HG02623 (cell line): Measurements from ENCODE around the gene IFNG.
"Not testable (repeated sequence)": the region's sequence is repeated elsewhere in the genome, so short reads cannot be mapped to it uniquely, and the experiment has no call there.

Source experiments
- ATAC-seq: cut with Tn5 transposase; IDR thresholded peaks from one replicate; pipeline ENCODE4 v1.9.1; 2021; ENCODE audit warnings: moderate library complexity; ENCODE audit not compliant: unreplicated experiment

IFNG gene

DNA sequence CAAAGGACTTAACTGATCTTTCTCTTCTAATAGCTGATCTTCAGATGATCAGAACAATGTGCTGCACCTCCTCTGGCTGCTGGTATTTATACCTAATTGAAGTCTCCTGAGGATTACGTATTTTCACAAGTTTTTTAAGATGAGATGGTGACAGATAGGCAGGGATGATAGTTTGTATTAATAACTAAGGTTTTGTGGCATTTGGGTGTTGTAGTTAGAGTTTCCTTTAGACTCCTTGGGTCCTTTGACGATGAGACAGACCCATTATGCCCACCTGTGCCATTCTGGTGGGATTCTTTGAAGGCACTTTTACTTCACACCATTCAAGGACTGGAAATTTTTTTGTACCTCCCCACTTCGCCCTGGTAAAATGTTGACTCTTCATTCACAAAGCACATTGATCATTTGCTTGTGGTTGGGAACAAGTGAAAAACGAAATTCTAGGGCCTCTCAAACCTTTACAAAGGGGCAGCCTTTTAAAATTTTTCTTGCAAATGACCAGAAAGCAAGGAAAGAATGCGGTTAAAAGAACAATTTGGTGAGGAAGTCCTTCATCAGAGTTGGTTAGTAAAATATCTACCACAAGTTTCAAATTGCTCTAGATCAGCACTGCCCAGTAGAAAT is at the start of gene IFNG:
TSS of gene IFNG (minus strand) at position 60 of the 624 bp plus-strand sequence. CDS start 125 bp downstream, outside the sequence.
- peak; percentile 51 for ATAC-seq

DNA sequence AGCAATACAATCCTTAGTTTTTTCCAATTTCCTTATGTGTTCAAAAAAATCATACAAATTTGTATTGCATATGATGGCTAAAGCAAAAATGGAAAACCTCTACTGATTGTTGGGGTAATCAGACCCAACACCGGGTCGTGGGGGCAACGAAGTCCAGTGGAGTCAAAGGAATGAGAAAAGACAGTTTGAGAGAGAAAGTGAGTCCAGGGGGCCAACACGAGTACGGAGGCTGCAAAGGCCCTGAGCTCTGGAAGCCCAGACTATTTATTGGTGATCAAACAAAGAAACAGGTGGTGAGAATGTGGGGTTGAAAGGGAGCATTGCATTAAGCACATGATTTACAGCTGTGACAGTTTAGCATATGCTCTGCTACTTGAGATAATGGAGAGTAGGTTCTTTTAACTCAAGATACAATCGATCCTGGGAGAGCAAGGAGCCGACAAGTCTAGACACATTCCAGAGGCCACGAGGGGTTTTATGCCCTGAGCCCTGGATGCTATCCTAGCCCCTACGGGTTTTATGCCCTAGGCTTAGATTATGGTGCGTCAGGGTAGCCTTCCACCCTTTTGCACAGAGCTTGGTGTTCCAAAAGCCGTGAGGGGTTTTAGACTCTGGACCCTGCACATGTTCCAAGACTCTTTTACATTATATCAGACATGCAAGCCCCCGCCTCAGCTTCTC is 49.6 kb upstream of the IFNG start:
- ATAC-seq = not testable (repeated sequence)

DNA sequence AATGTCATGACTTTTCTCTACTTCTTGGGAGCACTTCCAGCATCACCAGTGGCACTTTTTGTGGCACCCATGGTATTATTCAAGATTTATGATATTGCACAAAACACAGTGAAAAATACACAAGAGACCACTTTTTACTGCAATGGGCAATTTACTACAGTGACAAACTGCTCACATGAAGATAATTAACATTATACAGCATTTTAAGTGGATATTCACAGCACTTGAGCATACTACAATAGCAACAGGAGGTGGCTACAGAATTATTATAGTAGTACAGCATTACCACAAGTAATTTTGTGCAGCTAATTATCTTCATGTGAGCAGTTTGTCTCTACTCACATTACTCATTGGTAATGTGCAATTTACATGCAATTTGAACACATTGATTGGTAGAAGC is 47.7 kb upstream of the IFNG start:
- no peak for ATAC-seq

DNA sequence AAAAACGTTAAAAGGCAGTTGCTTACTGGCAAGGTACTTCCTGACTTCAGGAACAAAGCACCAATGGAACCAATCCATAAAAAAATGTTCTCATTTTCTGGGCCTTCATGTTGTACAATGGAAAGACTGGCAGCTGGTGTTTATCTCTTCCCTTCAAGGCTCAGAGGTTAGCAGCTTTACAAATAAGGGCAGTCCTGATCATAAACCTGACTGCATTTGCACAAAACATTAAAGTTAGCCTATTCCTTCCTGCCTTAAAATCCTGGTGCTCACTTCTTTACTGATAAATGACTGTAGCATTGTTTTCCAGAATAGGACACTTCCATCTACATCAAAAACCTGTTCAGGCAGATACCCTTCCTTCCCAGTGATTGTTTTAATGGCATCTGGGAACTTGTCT is 46.9 kb upstream of the IFNG start:
- ATAC-seq = no peak

DNA sequence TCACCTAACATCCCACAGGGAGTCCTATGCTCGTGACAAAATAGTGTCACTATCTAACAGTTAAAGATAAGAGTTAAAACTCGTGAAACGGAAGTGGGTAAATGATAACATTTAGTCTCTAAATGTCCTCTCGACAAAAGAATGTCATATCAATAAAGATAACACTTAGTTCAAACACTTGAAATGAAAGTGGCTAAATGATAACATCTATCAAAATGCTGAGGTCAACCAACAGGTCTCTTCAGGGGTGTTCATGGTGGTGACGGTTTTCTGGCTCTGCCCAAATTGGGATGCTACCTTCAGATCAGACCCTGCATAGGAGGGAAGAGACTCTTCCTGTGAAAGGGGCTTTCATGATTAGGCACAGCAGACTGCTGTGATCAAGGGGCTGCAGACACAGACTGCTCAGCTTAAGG is 43.9 kb upstream of the IFNG start:
- no peak for ATAC-seq

DNA sequence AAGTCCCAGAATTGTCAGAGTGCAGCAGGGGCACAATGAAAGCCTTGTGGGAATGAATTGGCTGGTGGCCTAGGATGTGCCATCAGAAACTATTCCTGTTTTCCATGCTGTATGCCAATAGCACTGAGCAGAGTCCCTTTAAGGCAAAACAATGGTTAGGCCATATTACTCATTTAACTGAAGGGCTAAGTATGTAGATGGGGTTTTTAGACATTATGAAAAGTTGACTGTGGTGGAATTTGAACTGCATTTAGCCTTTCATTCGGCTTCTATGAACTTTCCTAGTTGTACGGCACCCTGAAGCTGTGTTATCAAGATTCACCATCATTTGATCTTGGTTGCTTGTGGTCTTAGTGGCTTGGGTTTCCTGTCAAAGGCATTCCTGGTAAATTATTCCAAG is 41.3 kb upstream of the IFNG start:
- no peak for ATAC-seq

DNA sequence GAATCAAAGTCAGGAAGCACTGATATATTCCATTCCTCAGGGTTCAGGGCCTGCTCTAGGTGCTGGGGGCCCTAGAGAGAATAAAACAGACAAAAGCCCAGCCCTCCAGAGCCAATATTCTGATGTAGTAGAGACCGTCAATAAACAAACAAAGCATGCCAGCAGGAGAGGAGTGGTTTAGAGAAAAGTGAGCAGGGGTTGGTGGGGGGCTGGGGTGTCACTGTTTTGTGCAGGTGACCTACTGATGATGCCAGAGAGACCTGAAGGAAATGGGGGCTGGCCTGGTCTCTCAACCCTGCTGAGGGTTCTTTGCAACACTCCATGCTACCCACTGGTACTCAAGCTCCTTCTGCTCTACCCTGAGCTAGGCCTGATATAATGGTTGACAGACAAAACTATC is 39.6 kb upstream of the IFNG start:
- no peak for ATAC-seq

DNA sequence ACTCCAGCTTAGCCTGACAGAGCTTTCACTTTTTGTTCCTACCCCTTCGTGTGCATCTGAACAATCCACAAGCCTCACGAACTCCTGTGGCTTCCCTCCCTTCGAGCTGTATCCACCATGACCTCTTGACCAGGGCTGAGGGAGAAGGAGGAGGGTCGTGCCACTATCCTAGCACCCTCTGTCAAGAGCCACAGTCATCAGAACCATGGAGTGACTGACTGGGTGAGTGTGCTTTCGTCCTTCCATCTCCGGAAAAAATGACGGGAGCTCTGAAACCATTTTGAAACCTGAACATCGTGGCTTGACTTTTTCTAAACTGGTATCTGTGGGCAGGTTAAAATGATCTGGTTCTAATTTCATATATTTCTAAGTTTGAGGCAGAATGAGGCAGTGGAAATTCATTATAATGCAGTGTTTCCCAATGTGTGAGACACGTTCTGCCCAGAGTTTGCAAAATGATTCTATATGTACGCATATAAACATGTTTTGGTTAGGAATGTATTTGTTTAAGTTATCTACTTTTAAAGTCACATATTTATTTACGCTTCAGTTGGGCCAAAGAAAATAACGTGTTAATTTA is 39.1 kb upstream of the IFNG start:
- ATAC-seq = no peak

DNA sequence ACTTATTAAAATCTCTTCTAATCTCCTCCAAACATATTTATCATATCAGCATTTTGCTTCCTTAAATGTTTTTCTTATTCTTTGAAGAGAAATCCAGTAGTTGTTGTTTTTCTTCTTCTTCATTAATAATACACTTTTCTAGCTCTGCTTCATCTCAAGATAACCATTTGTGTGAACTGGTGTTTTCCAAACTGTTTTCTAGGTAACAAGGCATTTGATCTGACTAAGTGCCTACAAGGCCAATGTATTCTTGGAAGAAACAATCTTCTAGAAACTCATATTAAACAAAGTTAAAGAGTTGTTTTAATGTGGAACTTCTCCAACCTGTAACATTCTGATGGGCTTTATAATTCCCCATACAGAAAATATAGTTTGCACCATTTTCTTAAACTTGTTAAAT is 30.8 kb upstream of the IFNG start:
- no peak for ATAC-seq

DNA sequence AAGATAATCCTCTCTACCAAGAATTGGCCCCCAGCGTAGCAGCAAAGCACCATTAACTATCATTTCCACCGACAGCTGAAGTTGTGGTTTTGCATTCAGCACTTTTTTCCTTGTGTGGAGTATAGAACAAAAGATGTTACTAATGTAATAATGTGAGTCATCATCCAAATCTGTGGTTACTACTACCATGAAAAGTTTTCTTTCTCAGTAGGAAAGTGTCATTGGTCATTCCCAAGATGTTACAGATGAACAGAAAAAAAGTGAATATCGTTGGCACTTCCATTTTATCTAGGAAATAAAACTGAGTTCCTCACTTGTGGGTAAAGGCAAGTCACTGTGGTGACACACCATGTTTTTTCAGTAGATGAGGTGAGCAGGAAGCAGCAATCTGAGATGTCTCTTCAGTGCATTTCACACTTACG is 30.3 kb upstream of the IFNG start:
- no peak for ATAC-seq

DNA sequence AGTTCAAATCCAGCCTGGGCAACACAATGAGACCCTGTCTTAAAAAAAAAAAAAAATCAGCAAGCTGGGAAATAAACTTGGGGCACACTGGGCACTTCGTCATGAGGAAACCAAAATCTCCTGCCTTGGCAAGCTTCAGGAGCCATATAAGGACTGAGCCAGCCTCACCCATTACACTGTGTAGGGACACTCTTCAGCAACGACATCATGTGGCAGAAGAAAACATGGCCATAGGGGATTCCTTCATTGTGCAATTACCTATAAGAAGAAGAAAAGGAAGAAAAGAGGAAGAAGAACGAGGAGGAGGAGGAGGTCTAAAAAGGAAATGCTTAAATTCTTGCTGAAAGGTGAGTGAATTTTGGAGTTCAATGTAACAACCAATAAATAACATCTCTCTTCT is 26.1 kb upstream of the IFNG start:
- no peak for ATAC-seq

DNA sequence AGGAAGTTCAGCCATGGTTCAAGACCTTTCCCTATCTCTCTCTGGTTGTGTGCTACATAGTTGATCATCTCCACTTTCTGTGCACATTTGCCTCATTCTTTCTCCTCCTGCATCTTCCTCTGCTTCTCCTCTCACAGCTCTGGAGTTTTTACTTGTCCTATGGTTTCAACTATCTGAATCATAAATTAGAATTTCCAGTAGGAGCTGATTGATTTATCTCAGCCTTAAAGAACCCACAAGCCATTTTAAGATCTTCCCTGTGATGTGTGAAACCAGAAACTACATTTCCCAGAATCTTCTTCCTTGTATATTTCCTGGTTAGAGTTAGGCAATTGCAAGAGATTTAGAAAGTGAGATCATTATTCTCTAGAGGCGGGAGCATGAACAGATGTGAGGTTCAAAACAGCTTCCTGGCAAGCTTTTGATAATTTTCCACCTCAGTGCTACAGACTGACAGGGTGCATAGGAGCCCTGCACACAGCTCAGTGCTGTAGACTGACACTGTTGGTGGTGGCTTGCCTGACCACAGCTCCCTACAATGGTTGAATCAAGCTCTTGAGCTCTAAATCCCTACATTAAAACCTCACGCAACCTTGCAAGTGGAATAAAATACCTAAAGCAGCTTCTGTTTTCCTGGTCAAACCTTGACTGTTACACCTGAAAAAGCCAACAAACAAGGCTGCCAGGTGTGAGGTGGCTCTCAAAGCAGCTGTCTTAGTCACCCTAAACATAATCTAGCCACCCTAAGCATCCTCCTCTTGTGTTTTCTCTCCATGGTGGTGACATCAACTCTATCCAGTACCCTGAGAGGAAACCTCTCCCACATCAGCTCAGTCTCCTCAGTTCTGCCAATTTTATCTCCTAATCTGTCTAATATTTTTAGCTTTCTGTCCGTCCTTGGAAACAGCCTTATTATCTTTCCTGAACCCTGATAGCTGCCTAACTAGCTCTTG is 21.5 kb upstream of the IFNG start:
- ATAC-seq = no peak

DNA sequence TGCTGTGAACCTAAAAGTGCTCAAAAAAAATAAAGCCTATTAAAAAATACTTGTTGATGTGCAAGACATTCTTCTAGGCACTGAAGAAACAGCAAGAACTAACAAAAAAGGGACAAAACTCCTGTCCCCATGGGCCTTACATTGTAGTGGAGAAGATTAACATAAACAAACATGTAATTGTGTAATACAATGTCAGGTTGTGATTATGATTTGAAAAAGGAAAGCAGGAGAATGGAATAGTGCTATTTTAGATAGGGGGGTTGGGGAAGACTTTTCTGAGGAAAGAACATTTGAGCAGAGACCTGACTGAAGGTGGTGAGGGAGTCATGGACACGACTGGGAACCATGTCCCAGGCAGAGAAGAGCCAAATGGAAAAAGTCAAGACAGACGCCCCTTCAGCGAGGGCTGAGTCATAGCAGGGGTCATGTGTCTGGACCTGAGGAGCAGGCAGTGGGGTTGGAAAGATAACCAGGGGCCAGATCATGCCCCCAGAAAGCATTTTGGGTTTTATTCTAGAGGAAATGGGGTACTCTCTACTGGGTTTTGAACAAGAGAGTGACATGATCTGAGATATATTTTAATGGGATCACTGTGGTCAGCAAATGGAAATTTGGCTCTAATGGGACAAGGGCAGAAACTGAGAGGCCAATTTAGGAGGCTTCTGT is 19.4 kb upstream of the IFNG start:
- ATAC-seq = no peak

DNA sequence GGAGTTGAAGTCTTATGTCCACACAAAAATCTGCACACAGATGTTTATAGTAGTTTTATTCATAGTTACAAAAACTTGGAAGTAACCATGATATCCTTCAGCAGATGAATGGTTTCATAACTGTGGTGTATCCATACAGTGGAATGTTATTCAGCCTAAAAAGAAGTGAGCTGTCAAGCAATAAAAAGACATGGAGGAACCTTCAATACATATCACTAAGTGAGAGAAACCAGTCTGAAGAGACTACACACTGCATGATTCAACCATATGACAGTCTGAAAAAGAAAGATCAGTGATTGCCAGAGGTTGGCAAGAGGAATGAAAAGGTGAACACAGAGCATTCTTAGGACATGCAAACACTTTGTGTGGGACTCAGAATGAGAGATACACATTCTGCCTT is 18.6 kb upstream of the IFNG start:
- ATAC-seq = no peak

DNA sequence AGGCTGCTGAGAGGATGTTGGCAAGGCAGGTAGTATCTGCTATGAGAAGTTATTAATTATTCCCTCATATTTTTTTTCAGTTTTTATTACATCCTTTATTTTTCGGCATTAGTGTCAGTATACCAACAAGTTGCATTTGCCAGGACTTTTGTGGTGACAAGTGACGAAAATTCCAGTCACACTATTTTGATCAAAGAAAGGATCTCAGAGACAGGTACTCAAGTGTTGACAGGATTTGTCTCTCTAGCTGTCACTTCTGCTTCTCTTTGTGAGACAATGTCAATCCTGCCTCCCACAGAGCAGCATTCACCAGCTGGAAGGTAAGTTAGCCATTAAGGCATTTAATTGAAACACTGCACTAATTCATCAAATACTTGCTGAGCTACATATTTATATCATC is 18.0 kb upstream of the IFNG start:
- no peak for ATAC-seq

DNA sequence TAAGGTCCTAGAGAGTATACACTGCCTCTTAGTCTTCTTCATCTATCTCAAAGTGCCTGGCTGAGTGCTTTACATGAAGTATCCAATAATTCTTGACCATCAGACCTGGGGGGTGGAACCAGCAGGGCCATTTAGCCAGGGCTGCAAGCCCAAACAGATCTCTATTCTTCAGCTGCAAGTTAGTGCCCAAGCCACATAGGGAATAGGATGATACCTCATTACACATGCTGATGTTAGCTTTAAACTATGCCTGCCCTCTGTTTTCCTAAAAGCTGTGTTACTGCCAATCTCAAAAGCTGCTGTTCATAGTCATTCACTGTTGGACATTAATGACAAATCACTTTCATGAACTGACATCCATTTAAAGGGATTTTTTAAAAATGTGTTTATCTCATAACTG is 16.7 kb upstream of the IFNG start:
- no peak for ATAC-seq

DNA sequence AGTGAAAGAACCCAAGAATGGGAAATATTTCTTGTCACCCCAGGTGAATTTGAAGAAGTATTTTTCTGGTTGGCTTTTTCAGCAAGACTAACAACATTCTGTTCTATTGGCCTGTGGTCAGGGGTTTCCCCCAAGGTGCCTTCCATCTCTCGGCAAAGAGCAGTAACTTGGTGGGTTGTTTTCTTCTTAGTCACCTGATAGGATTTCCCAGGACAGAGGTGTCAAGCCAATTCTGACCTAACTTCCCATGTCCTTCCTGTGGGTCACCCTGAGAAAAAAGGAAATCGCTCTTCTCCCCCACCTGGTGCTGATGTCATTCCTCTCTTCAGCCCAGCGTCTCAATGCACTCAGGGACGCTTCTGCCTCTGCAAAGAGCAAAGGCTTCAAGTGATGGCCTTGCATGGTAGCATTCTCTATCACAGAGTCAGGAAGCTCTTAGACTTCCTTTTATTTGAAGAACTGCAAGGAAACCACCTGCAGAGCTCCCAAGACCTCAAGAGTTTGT is 16.1 kb upstream of the IFNG start:
- peak; percentile 91 for ATAC-seq

DNA sequence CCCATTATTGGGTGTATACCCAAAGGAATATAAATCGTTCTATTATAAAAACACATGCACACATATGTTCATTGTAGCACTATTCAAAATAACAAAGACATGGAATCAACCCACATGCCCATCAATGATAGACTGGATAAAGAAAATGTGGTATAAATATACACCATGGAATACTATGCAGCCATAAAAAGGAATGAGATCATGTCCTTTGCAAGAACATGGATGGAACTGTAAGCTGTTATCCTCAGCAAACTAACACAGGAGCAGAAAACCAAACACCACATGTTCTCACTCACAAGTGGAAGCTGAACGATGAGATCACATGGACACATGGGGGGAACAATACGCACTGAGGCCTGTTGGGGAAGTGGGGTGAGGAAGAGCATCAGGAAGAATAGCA is 15.2 kb upstream of the IFNG start:
- not testable (repeated sequence) for ATAC-seq

DNA sequence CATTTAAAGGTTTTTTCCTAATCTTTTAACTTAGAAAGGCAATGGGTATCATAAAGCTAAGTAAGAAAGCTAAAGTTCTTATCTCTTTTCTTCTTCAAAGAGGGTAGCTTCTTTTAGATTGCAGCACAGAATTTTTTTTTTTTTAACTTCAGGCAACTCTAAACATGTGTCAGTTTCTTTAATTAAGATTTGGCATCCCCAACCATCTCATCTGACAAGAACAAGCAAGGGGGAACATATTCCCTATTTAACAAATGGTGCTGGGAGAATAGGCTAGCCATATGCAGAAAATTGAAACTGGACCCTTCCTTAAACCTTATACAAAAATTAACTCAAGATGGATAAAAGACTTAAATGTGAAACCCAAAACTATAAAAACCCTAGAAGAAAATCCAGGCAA is 14.3 kb upstream of the IFNG start:
- no peak for ATAC-seq

DNA sequence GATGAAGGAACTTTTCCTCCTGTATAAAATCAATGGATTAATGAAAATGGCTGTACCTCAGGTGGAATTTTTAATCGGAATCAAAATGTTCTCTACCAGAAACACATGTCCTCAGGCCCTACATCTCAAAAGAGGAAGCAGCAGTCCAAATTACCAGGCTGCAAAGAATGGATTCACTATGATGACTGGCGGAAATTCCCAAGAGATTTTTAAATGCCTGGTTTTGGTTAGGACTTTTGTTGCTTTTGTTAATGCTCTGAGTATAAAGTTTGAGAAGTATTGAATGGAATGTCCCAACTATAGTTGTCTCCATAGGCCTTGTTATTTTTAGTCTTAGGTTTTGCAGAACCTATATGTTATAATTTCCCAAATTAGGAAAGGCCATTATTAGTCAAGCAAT is 11.2 kb upstream of the IFNG start:
- ATAC-seq = no peak
